DOHH2 (cell line): Measurements from ENCODE around the gene OLAH.

Experiments
- CTCF ChIP-seq: fragments of 200-600 bp; sonication (generic); IDR thresholded peaks from one replicate; pipeline ENCODE4 v1.5.1; 2014; ENCODE audit warnings: antibody characterized with exemption, mild to moderate bottlenecking, low read depth, low read length; ENCODE audit not compliant: poor library complexity, severe bottlenecking
- EZH2phosphoT487 ChIP-seq: fragments of 200-600 bp; sonication (generic); IDR thresholded peaks from 2 replicates; pipeline ENCODE4 v1.6.1; 2017; ENCODE audit warnings: borderline replicate concordance, mild to moderate bottlenecking, antibody characterized with exemption, low read length, moderate library complexity, mixed read lengths

DNA sequence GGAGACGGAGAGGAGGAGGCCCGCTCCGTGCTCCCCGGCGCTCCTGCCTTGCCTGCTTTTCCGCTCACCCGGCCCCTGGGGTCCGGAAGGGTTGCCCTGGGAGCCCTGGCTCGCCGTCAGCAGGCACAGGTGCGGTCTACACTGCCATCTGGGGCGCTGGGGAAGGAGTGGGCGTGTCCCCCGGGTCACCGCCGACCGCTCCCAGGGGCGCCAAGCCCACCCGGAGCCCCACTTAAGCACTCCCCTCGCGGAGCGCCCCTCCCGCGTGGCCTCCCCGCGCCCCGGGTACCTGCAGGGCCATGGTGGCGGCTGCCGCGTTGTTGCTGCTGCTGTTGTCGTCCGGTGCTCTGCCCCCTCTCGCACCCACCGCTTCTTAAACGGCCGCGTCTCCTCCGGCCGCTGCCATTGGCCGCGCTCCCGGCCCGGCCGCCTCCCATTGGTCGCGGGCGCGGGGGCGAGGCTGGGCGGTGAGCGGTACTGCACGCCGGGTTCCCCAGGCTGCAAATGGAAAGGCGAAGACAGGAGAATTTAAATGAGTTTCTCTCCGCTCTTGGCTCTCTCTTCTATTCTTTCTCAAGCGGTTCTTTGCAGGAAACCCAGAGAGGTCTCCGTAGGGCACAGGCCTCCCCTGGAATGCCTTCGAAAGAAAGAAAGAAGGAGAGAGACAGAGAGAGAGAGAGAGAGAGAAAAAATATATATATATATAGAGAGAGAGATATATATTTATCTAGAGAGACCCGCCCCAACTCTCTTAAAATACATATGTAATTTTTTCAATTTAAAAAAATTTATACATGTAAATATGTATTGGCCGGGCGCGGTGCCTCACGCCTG lies 44.9 kb downstream of the OLAH start, which contains the start of gene ACBD7:
- TF ChIP-seq CTCF (no peak), EZH2phosphoT487 (no peak)
